Left hindlimb (tissue), 1 donor: Measurements from ENCODE around the gene SEC14L6.
"Not testable (repeated sequence)": the region's sequence is repeated elsewhere in the genome, so short reads cannot be mapped to it uniquely, and the experiment has no call there.

Source experiments
- DNase-seq: peaks from one replicate; pipeline ENCODE4 v3.0.0-alpha.2; 2018

Gene SEC14L6

GRCh38 chr22:30566125-30566524 is 19.6 kb upstream of the SEC14L6 start:
- DNase-seq, result no peak

GRCh38 chr22:30565341-30565740 is 18.8 kb upstream of the SEC14L6 start:
- DNase-seq, result no peak

- DNase-seq, result no peak
Measured at GRCh38 chr22:30564761-30565119, 18.2 kb upstream of the SEC14L6 start.

- DNase-seq, result no peak
Measured at GRCh38 chr22:30564045-30564760, 17.7 kb upstream of the SEC14L6 start.

GRCh38 chr22:30562366-30562765 is 15.8 kb upstream of the SEC14L6 start:
- no peak for DNase-seq

- DNase-seq, result no peak
Measured at GRCh38 chr22:30561402-30562189, 15.1 kb upstream of the SEC14L6 start.

GRCh38 chr22:30560643-30561202 is 14.2 kb upstream of the SEC14L6 start:
- DNase-seq, result not testable (repeated sequence)

GRCh38 chr22:30559889-30560288 is 13.3 kb upstream of the SEC14L6 start:
- DNase-seq, result no peak

- no peak for DNase-seq
Measured at GRCh38 chr22:30557243-30557642, 10.7 kb upstream of the SEC14L6 start.

- DNase-seq, result no peak
Measured at GRCh38 chr22:30556388-30556787, 9.8 kb upstream of the SEC14L6 start.

- DNase-seq, result no peak
Measured at GRCh38 chr22:30555282-30556210, 9.0 kb upstream of the SEC14L6 start.

- DNase-seq, result no peak
Measured at GRCh38 chr22:30553971-30554370, 7.4 kb upstream of the SEC14L6 start.

- no peak for DNase-seq
Measured at GRCh38 chr22:30552719-30553118, 6.2 kb upstream of the SEC14L6 start.

GRCh38 chr22:30551813-30552212 is 5.3 kb upstream of the SEC14L6 start:
- DNase-seq, result not testable (repeated sequence)

GRCh38 chr22:30547188-30547587 is 647 bp upstream of the SEC14L6 start:
- no peak for DNase-seq

GRCh38 chr22:30542811-30543188 is 3.7 kb downstream of the SEC14L6 start:
- no peak for DNase-seq

- no peak for DNase-seq
Measured at GRCh38 chr22:30541961-30542810, 4.4 kb downstream of the SEC14L6 start.

- not testable (repeated sequence) for DNase-seq
Measured at GRCh38 chr22:30541511-30541910, 5.0 kb downstream of the SEC14L6 start.

- no peak for DNase-seq
Measured at GRCh38 chr22:30539368-30539767, 7.2 kb downstream of the SEC14L6 start.

- DNase-seq, result no peak
Measured at GRCh38 chr22:30538280-30538679, 8.3 kb downstream of the SEC14L6 start.

- DNase-seq, result no peak
Measured at GRCh38 chr22:30537083-30537731, 9.3 kb downstream of the SEC14L6 start.
